Tibial nerve (tissue), 4 donors: ENCODE measurements around the gene TLE1. TPM values are rescaled to one million over a fixed set of nuclear protein-coding genes. Genes with fewer than 3 reads are reported as not detected.
A peak's percentile ranks its signal among the peaks of the same experiment; 100 is the strongest.
"Not testable (repeated sequence)": the region's sequence is repeated elsewhere in the genome, so short reads cannot be mapped to it uniquely, and the experiment has no call there.

Experiments
- DNase-seq, 2 donors: peaks; one replicate each; pipeline ENCODE4 v3.0.0-alpha.2; 2019; ENCODE audit warnings: low spot score in 2 of 2
- H3K27ac ChIP-seq, 4 donors: fragments of 200-600 bp; sonication (generic) in 3 of 4; one replicate each; pipeline ENCODE4 v1.5.1; 2017 to 2019; ENCODE audit warnings: mild to moderate bottlenecking in 1 of 4
- H3K27me3 ChIP-seq, 2 donors: fragments of 200-600 bp; sonication (generic) in 1 of 2; one replicate each; pipeline versions ENCODE4 v1.5.1 to v1.6.0; 2017 to 2019
- H3K36me3 ChIP-seq, 3 donors: fragments of 200-600 bp; sonication (generic); one replicate each; pipeline ENCODE4 v1.5.1; 2018 to 2019
- H3K4me1 ChIP-seq, 4 donors: fragments of 200-600 bp; sonication (generic) in 3 of 4; one replicate each; pipeline ENCODE4 v1.5.1; 2017 to 2019
- H3K4me3 ChIP-seq, 4 donors: fragments of 200-600 bp; sonication (generic) in 3 of 4; one replicate each; pipeline ENCODE4 v1.5.1; 2017 to 2019; ENCODE audit warnings: mild to moderate bottlenecking in 1 of 4, moderate library complexity in 1 of 4
- H3K9me3 ChIP-seq, 4 donors: fragments of 200-600 bp; sonication (generic) in 3 of 4; one replicate each; pipeline ENCODE4 v1.5.1; 2017 to 2019
- EP300 ChIP-seq, 2 donors: sonication (generic); formaldehyde crosslinking; IDR thresholded peaks; one replicate each; pipeline ENCODE4 v1.6.1; 2017; ENCODE audit warnings: antibody characterized with exemption in 2 of 2, mild to moderate bottlenecking in 1 of 2
- POLR2A ChIP-seq, 2 donors: fragments of 450-650 bp; IDR thresholded peaks; one replicate each; pipeline ENCODE4 v1.6.1; 2017; ENCODE audit warnings: antibody characterized with exemption in 2 of 2, mild to moderate bottlenecking in 2 of 2, moderate library complexity in 2 of 2
- WGBS, 2 donors: methylation state at CpG; one replicate each; pipeline ENCODE4 v1.1.5; 2018; 5-methylcytosine and 5-hydroxymethylcytosine counted together
- total RNA-seq, 4 donors: library from RNA; depleted of rRNA; stranded (reverse); fragments of >200 nt; gene quantifications; one replicate each; pipeline ENCODE4 v1.1.0, GENCODE V29; 2016
- TF ChIP-seq, protein P1 (sequence below), 5 experiments: fragments of 200-600 bp in 3 of 5; fragments of 450-650 bp in 2 of 5; sonication (generic) in 3 of 5; IDR thresholded peaks; one replicate each; pipeline ENCODE4 v1.5.1; 2016 to 2019; ENCODE audit warnings: antibody characterized with exemption in 5 of 5, mild to moderate bottlenecking in 3 of 5, moderate library complexity in 2 of 5

Gene TLE1
- total RNA-seq, 4 donors from 2014 or later = 81.8 to 107 (median 94.7) TPM

DNA sequence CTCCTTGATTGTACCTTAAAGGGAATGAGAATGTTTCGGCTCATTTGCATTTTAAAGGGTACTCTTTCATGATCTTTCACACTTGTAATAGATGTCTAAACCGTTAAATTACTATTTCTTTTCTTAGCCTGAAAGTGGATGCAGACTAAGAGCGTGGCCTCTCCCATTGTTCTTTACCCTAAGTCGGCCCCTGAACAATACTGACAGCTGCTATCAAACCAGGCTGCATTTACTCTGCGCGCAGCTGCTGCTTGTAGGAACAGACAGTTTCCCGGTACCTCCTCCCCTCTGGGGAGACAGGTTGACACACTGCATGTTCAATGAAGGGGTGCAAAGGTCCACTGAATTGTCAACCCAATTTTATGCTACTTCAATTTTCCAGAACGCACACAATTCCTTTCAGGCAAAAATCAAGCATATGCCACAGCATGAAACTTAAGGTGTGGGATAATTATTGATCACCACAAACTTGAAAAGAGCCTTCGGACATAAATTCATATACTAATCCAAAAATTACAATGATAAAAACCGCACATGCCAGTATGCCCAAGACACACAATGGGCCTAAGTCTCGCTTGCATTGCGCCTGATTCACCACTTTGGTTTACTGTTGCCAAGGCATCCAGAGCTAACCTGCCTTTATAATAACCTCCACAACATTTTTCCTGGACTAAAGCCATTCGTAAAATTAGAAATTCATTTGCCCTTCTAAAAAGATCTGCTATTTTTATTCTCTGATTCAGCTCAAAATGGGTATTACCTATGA, 39.7 kb downstream of the TLE1 start:
- Histone ChIP-seq H3K4me3 (no peak overlapping the region), H3K27me3 (no peaks in the 10 kb centered on the region), H3K4me1 (peaks cover 0 to 16% (median 2%) of the 10 kb centered on the region in 4 donors), H3K27ac (peak overlapping the region in 1 of 4 donors; percentile 36), H3K36me3 (peaks cover 0 to 29% (median 5%) of the 10 kb centered on the region in 3 donors), H3K9me3 (no peaks in the 10 kb centered on the region)
- 72 to 79% methylated on average over 13 of the region's 13 CpGs for WGBS, 2 donors
- TF ChIP-seq EP300 (IDR thresholded peaks at IDR 0.05) = no peak
- TF ChIP-seq, protein P1, sequence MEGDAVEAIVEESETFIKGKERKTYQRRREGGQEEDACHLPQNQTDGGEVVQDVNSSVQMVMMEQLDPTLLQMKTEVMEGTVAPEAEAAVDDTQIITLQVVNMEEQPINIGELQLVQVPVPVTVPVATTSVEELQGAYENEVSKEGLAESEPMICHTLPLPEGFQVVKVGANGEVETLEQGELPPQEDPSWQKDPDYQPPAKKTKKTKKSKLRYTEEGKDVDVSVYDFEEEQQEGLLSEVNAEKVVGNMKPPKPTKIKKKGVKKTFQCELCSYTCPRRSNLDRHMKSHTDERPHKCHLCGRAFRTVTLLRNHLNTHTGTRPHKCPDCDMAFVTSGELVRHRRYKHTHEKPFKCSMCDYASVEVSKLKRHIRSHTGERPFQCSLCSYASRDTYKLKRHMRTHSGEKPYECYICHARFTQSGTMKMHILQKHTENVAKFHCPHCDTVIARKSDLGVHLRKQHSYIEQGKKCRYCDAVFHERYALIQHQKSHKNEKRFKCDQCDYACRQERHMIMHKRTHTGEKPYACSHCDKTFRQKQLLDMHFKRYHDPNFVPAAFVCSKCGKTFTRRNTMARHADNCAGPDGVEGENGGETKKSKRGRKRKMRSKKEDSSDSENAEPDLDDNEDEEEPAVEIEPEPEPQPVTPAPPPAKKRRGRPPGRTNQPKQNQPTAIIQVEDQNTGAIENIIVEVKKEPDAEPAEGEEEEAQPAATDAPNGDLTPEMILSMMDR (IDR thresholded peaks at IDR 0.05) = no peak
- TF ChIP-seq POLR2A (IDR thresholded peaks at IDR 0.05) = no peak
- DNase-seq = no peak

DNA sequence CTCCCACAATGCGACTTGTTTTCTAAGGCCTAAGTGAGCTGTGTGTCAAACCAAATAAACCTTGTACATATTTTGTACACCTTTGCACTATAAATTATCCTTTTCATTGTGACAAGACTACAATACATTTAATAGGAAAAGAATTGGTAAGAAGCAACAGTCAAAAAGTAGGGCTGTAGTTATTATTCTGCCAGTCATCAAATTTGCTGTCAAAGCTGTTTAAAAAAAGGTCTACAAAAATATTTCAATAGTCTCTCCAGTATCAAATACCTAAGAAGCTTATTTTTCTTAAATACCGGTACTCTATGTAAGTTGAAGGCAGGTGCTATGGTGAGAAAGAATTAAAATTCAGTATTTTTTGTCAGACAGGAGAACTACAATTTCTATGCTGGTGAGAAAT, 40.5 kb downstream of the TLE1 start:
- WGBS, 2 donors = 84 to 91% methylated on average over 2 of the region's 2 CpGs
- peaks cover 0 to 29% (median 5%) of the 10 kb centered on the region in 3 donors for H3K36me3 ChIP-seq
- no peak overlapping the region for H3K27ac ChIP-seq
- no peaks in the 10 kb centered on the region for H3K9me3 ChIP-seq
- H3K27me3 ChIP-seq = no peaks in the 10 kb centered on the region
- DNase-seq = no peak
- peaks cover 0 to 16% (median 2%) of the 10 kb centered on the region in 4 donors for H3K4me1 ChIP-seq
- TF ChIP-seq POLR2A (IDR thresholded peaks at IDR 0.05) (no peak), EP300 (IDR thresholded peaks at IDR 0.05) (no peak)
- TF ChIP-seq, protein P1 (IDR thresholded peaks at IDR 0.05) = no peak
- H3K4me3 ChIP-seq = no peak overlapping the region

GRCh38 chr9:81646337-81646736, 43.0 kb downstream of the TLE1 start:
- H3K27ac ChIP-seq = no peak overlapping the region
- TF ChIP-seq EP300 (IDR thresholded peaks at IDR 0.05) (no peak), POLR2A (IDR thresholded peaks at IDR 0.05) (no peak)
- TF ChIP-seq, protein P1 (IDR thresholded peaks at IDR 0.05) = no peak
- H3K9me3 ChIP-seq = no peaks in the 10 kb centered on the region
- no peak for DNase-seq
- H3K4me3 ChIP-seq = no peak overlapping the region
- peaks cover 0 to 41% (median 0%) of the 10 kb centered on the region in 3 donors for H3K36me3 ChIP-seq
- H3K27me3 ChIP-seq = no peaks in the 10 kb centered on the region
- H3K4me1 ChIP-seq = peaks cover 0 to 11% (median 2%) of the 10 kb centered on the region in 4 donors
- WGBS, 2 donors = 58 to 66% methylated on average over 3 of the region's 3 CpGs

GRCh38 chr9:81644513-81644912, 44.8 kb downstream of the TLE1 start:
- H3K36me3 ChIP-seq = peaks cover 0 to 22% (median 0%) of the 10 kb centered on the region in 3 donors
- DNase-seq, H3K27me3 ChIP-seq, H3K9me3 ChIP-seq, H3K27ac ChIP-seq, H3K4me3 ChIP-seq, H3K4me1 ChIP-seq: not testable (repeated sequence)
- 77 to 86% methylated on average over 6 of the region's 6 CpGs for WGBS, 2 donors

GRCh38 chr9:81637276-81637675, 52.1 kb downstream of the TLE1 start:
- no peak for DNase-seq
- Histone ChIP-seq H3K4me3 (no peak overlapping the region), H3K9me3 (no peaks in the 10 kb centered on the region), H3K27me3 (no peaks in the 10 kb centered on the region), H3K4me1 (peaks cover 0 to 48% (median 17%) of the 10 kb centered on the region in 4 donors), H3K36me3 (peaks cover 0 to 25% (median 0%) of the 10 kb centered on the region in 3 donors), H3K27ac (no peak overlapping the region)
- 88 to 95% methylated on average over 1 of the region's 1 CpG for WGBS, 2 donors
- TF ChIP-seq, protein P1 (IDR thresholded peaks at IDR 0.05) = no peak
